H1 (cell line): ENCODE measurements around the gene LRRC23. TPM values are rescaled to one million over a fixed set of nuclear protein-coding genes. Genes with fewer than 3 reads are reported as not detected.
A peak's percentile ranks its signal among the peaks of the same experiment; 100 is the strongest.

Experiments
- CTCF ChIA-PET: fragments of 300-600 bp; sonication (Branson Sonifier 250); formaldehyde crosslinking; loops from one replicate; lab custom pipeline; 2021; ENCODE audit not compliant: partially characterized antibody; lab: Charles Lee
- POLR2A ChIA-PET: fragments of 300-600 bp; sonication (Branson Sonifier 250); formaldehyde crosslinking; loops from one replicate; lab custom pipeline; 2021; ENCODE audit warnings: inconsistent platforms; ENCODE audit not compliant: partially characterized antibody; lab: Charles Lee
- DNase-seq, 2 experiments: peaks; one replicate each; pipeline versions ENCODE4 v3.0.0 to v3.0.0-alpha.2; 2010 to 2022; ENCODE audit warnings: low spot score in 2 of 2, low read depth in 1 of 2, mixed read lengths in 1 of 2
- FAIRE-seq: peaks from 2 replicates; lab custom pipeline; 2011; peaks lifted over from hg19 to GRCh38; lab: Jason Lieb, UNC
- H2AFZ ChIP-seq: 2 replicates; pipeline ENCODE4 v1.8.1; 2012; ENCODE audit warnings: low read length, inconsistent platforms
- H2AK5ac ChIP-seq: 2 replicates; pipeline ENCODE4 v1.6.1; 2013; ENCODE audit warnings: low read depth, low read length
- H2BK120ac ChIP-seq: replicated peaks from 2 replicates; pipeline ENCODE3; 2013; ENCODE audit warnings: low read depth, low read length, inconsistent platforms
- H2BK12ac ChIP-seq: 2 replicates; pipeline ENCODE4 v1.6.1; 2013; ENCODE audit warnings: low read depth, low read length
- H2BK15ac ChIP-seq: 2 replicates; pipeline ENCODE4 v1.6.1; 2013; ENCODE audit warnings: low read length
- H2BK20ac ChIP-seq: 2 replicates; pipeline ENCODE4 v1.6.1; 2013; ENCODE audit warnings: low read length
- H2BK5ac ChIP-seq: 2 replicates; pipeline ENCODE4 v1.6.1; 2013; ENCODE audit warnings: low read depth, low read length
- H3K14ac ChIP-seq: 2 replicates; pipeline ENCODE4 v1.6.1; 2013; ENCODE audit warnings: inconsistent platforms; ENCODE audit not compliant: insufficient read length
- H3K18ac ChIP-seq: 2 replicates; pipeline ENCODE4 v1.6.1; 2013; ENCODE audit warnings: low read length; ENCODE audit errors: extremely low read depth
- H3K23ac ChIP-seq: 2 replicates; pipeline ENCODE4 v1.6.1; 2013; ENCODE audit warnings: inconsistent platforms; ENCODE audit not compliant: insufficient read length
- H3K23me2 ChIP-seq: 2 replicates; pipeline ENCODE4 v1.6.1; 2013; ENCODE audit warnings: low read depth, low read length
- H3K27ac ChIP-seq: 2 replicates; pipeline ENCODE4 v1.6.1; 2011; ENCODE audit warnings: low read depth, low read length, inconsistent platforms
- H3K27me3 ChIP-seq, 4 experiments: replicated peaks in 1 of 4; 1 replicate in 1 of 4; 2 replicates in 3 of 4; pipeline versions ENCODE4 v1.6.1 to v1.8.1; 2011 to 2013; ENCODE audit warnings: low read length in 3 of 4, mild to moderate bottlenecking in 3 of 4, inconsistent platforms in 2 of 4, mixed read lengths in 2 of 4, moderate library complexity in 1 of 4; ENCODE audit not compliant: control insufficient read depth in 3 of 4, insufficient read depth in 3 of 4; ENCODE audit errors: extremely low read depth in 1 of 4
- H3K36me3 ChIP-seq, 4 experiments: 2 replicates each; pipeline versions ENCODE4 v1.6.1 to v1.8.1; 2011 to 2013; ENCODE audit warnings: mild to moderate bottlenecking in 4 of 4, low read length in 3 of 4, moderate library complexity in 2 of 4, control low read depth in 1 of 4, inconsistent platforms in 1 of 4; ENCODE audit not compliant: insufficient read depth in 4 of 4, control insufficient read depth in 2 of 4
- H3K4ac ChIP-seq: replicated peaks from 2 replicates; pipeline ENCODE3; 2013; ENCODE audit warnings: low read length, low read depth, mixed read lengths, inconsistent platforms; ENCODE audit not compliant: insufficient read length
- H3K4me1 ChIP-seq, 4 experiments: replicated peaks in 1 of 4; 1 replicate in 1 of 4; 2 replicates in 3 of 4; pipeline versions ENCODE4 v1.6.1 to v1.8.1; 2011 to 2013; ENCODE audit warnings: low read length in 3 of 4, inconsistent platforms in 2 of 4, mixed read lengths in 1 of 4; ENCODE audit not compliant: insufficient read depth in 4 of 4, control insufficient read depth in 3 of 4
- H3K4me2 ChIP-seq, 2 experiments: 2 replicates each; pipeline versions ENCODE4 v1.6.1 to v1.8.1; 2011 to 2013; ENCODE audit warnings: low read depth in 2 of 2, low read length in 2 of 2, control low read depth in 1 of 2, inconsistent platforms in 1 of 2, mild to moderate bottlenecking in 1 of 2; ENCODE audit not compliant: insufficient read depth in 1 of 2
- H3K4me3 ChIP-seq, 4 experiments: fragments of 200-600, 300-600 bp in 1 of 4; sonication (generic), shearing (Covaris generic), sonication (Bioruptor Twin) in 1 of 4; 2 replicates each; pipeline versions ENCODE4 v1.5.1 to v1.8.1; 2011 to 2016; ENCODE audit warnings: low read length in 4 of 4, low read depth in 3 of 4, control low read depth in 2 of 4, inconsistent platforms in 2 of 4, mild to moderate bottlenecking in 2 of 4, mixed read lengths in 1 of 4, moderate library complexity in 1 of 4; ENCODE audit not compliant: insufficient read depth in 2 of 4; ENCODE audit errors: extremely low read depth in 1 of 4
- H3K56ac ChIP-seq: replicated peaks from 2 replicates; pipeline ENCODE3; 2013; ENCODE audit warnings: low read depth, mild to moderate bottlenecking, mixed read lengths, low read length, inconsistent platforms; ENCODE audit not compliant: insufficient read length
- H3K79me1 ChIP-seq: 2 replicates; pipeline ENCODE4 v1.6.1; 2013; ENCODE audit warnings: low read depth, low read length, control low read depth
- H3K79me2 ChIP-seq, 2 experiments: 2 replicates each; pipeline versions ENCODE4 v1.6.1 to v1.8.1; 2012 to 2013; ENCODE audit warnings: low read length in 2 of 2, mild to moderate bottlenecking in 2 of 2, inconsistent platforms in 1 of 2; ENCODE audit not compliant: insufficient read depth in 2 of 2, control insufficient read depth in 1 of 2
- H3K9ac ChIP-seq, 4 experiments: replicated peaks in 1 of 4; 1 replicate in 1 of 4; 2 replicates in 3 of 4; pipeline versions ENCODE4 v1.6.1 to v1.8.1; 2011 to 2013; ENCODE audit warnings: low read depth in 3 of 4, low read length in 3 of 4, control low read depth in 2 of 4, mild to moderate bottlenecking in 2 of 4, moderate library complexity in 2 of 4, inconsistent platforms in 1 of 4; ENCODE audit errors: extremely low read depth in 1 of 4
- H3K9me3 ChIP-seq, 2 experiments: 2 replicates each; pipeline versions ENCODE4 v1.6.1 to v1.8.1; 2012 to 2013; ENCODE audit warnings: mild to moderate bottlenecking in 2 of 2, moderate library complexity in 2 of 2, control low read depth in 1 of 2, inconsistent platforms in 1 of 2, low read depth in 1 of 2, low read length in 1 of 2, mixed read lengths in 1 of 2; ENCODE audit not compliant: insufficient read depth in 2 of 2
- H4K20me1 ChIP-seq, 2 experiments: replicated peaks in 1 of 2; 2 replicates each; pipeline versions ENCODE3 to v1.8.1; 2011 to 2013; ENCODE audit warnings: inconsistent platforms in 2 of 2, low read length in 2 of 2, mild to moderate bottlenecking in 1 of 2; ENCODE audit not compliant: insufficient read depth in 2 of 2, control insufficient read depth in 1 of 2
- H4K5ac ChIP-seq: 2 replicates; pipeline ENCODE4 v1.6.1; 2013; ENCODE audit warnings: low read length, low read depth, mixed read lengths, inconsistent platforms; ENCODE audit not compliant: insufficient read length
- H4K8ac ChIP-seq: 2 replicates; pipeline ENCODE4 v1.8.0; 2013; ENCODE audit warnings: mild to moderate bottlenecking, moderate library complexity, low read length, inconsistent platforms; ENCODE audit not compliant: insufficient read depth; ENCODE audit errors: extremely low read depth
- H4K91ac ChIP-seq: replicated peaks from 2 replicates; pipeline ENCODE3; 2013; ENCODE audit warnings: low read length, mixed read lengths, inconsistent platforms; ENCODE audit not compliant: insufficient read length
- BACH1 ChIP-seq: IDR thresholded peaks from 2 replicates; pipeline ENCODE4 v1.6.1; 2012; ENCODE audit warnings: low read length, improper control_type of control experiment
- CBX5 ChIP-seq: fragments of 300-800, 300-1000 bp; sonication (generic); IDR thresholded peaks from 2 replicates; pipeline ENCODE4 v1.7.1; 2016; ENCODE audit warnings: antibody characterized with exemption, low read length, low read depth
- CHD1 ChIP-seq: IDR thresholded peaks from 2 replicates; pipeline ENCODE4 v1.6.1; 2012; ENCODE audit warnings: low read depth, low read length, improper control_type of control experiment
- EGR1 ChIP-seq: IDR thresholded peaks from 2 replicates; pipeline ENCODE4 v1.6.1; 2011; ENCODE audit warnings: low read depth, low read length, borderline replicate concordance
- FOSL1 ChIP-seq: IDR thresholded peaks from 2 replicates; pipeline ENCODE4 v1.6.1; 2011; ENCODE audit warnings: mild to moderate bottlenecking, low read depth, low read length, moderate library complexity; ENCODE audit not compliant: insufficient read depth
- HDAC2 ChIP-seq, 2 experiments: fragments of 300-600 bp in 1 of 2; sonication (generic) in 1 of 2; IDR thresholded peaks; 2 replicates each; pipeline ENCODE4 v1.6.1; 2011 to 2012; ENCODE audit warnings: low read depth in 2 of 2, low read length in 2 of 2, mild to moderate bottlenecking in 2 of 2, moderate library complexity in 2 of 2, borderline replicate concordance in 1 of 2, inconsistent platforms in 1 of 2
- NANOG ChIP-seq: IDR thresholded peaks from 2 replicates; pipeline ENCODE4 v1.6.1; 2011; ENCODE audit warnings: low read length, low read depth, mild to moderate bottlenecking, inconsistent platforms; ENCODE audit not compliant: insufficient read depth, poor library complexity, severe bottlenecking
- NRF1 ChIP-seq: IDR thresholded peaks from 2 replicates; pipeline ENCODE4 v1.6.1; 2011; ENCODE audit warnings: mild to moderate bottlenecking, low read depth, low read length, improper control_type of control experiment
- SIX5 ChIP-seq: IDR thresholded peaks from 2 replicates; pipeline ENCODE4 v1.6.1; 2011; ENCODE audit warnings: mild to moderate bottlenecking, low read depth, low read length
- SP1 ChIP-seq: IDR thresholded peaks from 2 replicates; pipeline ENCODE4 v1.6.1; 2011; ENCODE audit warnings: low read depth, low read length
- SP2 ChIP-seq: IDR thresholded peaks from 2 replicates; pipeline ENCODE4 v1.6.1; 2012; ENCODE audit warnings: mild to moderate bottlenecking, low read length, inconsistent platforms
- TAF1 ChIP-seq: IDR thresholded peaks from 2 replicates; pipeline ENCODE4 v1.6.1; 2011; ENCODE audit warnings: mild to moderate bottlenecking, low read depth, low read length
- TAF7 ChIP-seq: optimal IDR thresholded peaks from 2 replicates; pipeline ENCODE3; 2011; ENCODE audit warnings: low read depth, mild to moderate bottlenecking, inconsistent platforms, low read length, moderate library complexity, borderline replicate concordance
- TBP ChIP-seq: IDR thresholded peaks from 2 replicates; pipeline ENCODE4 v1.6.1; 2011; ENCODE audit warnings: low read depth, low read length, improper control_type of control experiment
- WGBS, 2 experiments: shearing (Covaris generic) in 1 of 2; methylation state at CpG; one replicate each; pipeline versions ENCODE4 v1.1.6 to v1.1.7; 2013 to 2015; ENCODE audit warnings: low lambda C conversion rate in 2 of 2, mixed read lengths in 2 of 2, inconsistent platforms in 1 of 2, low coverage in 1 of 2, missing lambda C conversion rate in 1 of 2; ENCODE audit not compliant: insufficient replicate concordance in 2 of 2, insufficient coverage in 1 of 2, insufficient read length in 1 of 2; ENCODE audit errors: extremely low coverage in 1 of 2, missing lambda C conversion rate in 1 of 2; 5-methylcytosine and 5-hydroxymethylcytosine counted together
- polyA plus RNA-seq, 7 experiments: library from polyadenylated mRNA; depleted of rRNA in 3 of 7; stranded (reverse) in 5 of 7; unstranded in 2 of 7; fragments of >200 nt in 5 of 7; fragments of 200-250 nt in 2 of 7; gene quantifications; 1 replicate in 5 of 7; 2 replicates in 1 of 7; 4 replicates in 1 of 7; pipeline versions ENCODE4 v1.2.1 to v1.2.3, GENCODE V29; 2011 to 2013; ENCODE audit warnings: missing spikeins in 2 of 7, mixed read lengths in 2 of 7
- total RNA-seq: library from RNA; stranded (reverse); fragmentation: NEBNext Ultra II Directional; extraction: Animal tissue kit (Norgen Biotek cat#: 25700); gene quantifications from 2 replicates; pipeline ENCODE4 v1.2.1, GENCODE V29; 2021

The LRRC23 gene
- total and polyA plus RNA-seq, 2 of the 8 experiments (the other 6 are each of a cell fraction or from before 2014, with no cell fraction given), result 2.5 to 3.6 TPM

DNA sequence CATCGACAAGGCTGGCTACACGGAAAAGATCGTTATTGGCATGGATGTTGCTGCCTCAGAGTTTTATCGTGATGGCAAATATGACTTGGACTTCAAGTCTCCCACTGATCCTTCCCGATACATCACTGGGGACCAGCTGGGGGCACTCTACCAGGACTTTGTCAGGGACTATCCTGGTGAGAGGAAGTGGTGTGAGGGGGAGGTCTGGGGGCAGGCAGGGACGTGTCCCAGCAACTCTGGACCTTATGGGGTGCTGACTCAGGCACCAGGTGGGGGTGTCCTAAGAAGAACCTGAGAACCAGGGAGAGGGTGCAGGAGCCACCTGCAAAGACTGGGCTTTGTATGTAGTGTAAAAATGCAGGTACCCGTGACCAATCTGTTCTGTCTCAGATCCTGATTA, 15.0 kb downstream of the LRRC23 start:
- no peak overlapping the region for H3K23ac ChIP-seq
- H4K91ac ChIP-seq, result no peak overlapping the region
- no peaks in the 10 kb centered on the region for H3K27me3 ChIP-seq
- H2BK120ac ChIP-seq, result no peak overlapping the region
- H3K4ac ChIP-seq, result no peak overlapping the region
- H3K4me1 ChIP-seq, result peaks cover 3 to 9% (median 5%) of the 10 kb centered on the region in 4 experiments
- no peak overlapping the region for H2BK12ac ChIP-seq
- H3K18ac ChIP-seq, result no peak overlapping the region
- H3K36me3 ChIP-seq, result peaks cover 26 to 75% (median 47%) of the 10 kb centered on the region in 4 experiments
- H3K27ac ChIP-seq, result no peak overlapping the region
- no peak overlapping the region for H3K4me3 ChIP-seq
- no peak overlapping the region for H3K14ac ChIP-seq
- POLR2A ChIA-PET, result interaction anchor here (0.7 to 39.6 kb wide), 7 partner anchors 10 to 50 kb away, joined by 3 to 1027 read pairs (median 7); partner anchors contain the start of genes C12orf57, ENO2, LRRC23 and PTPN6
- CTCF ChIA-PET, result interaction anchor here (0.8 to 9.3 kb wide), 7 partner anchors 10 to 51 kb away, joined by 3 to 74 read pairs (median 6); partner anchors contain the start of genes LRRC23 and SPSB2
- no peak overlapping the region for H3K4me2 ChIP-seq
- H3K9me3 ChIP-seq, result no peaks in the 10 kb centered on the region
- DNase-seq (no peak), FAIRE-seq (no peak)
- no peak overlapping the region for H4K5ac ChIP-seq
- no peak overlapping the region for H3K56ac ChIP-seq
- peak overlapping the region; percentile 18; the same call in 1 of the 2 replicates for H2BK5ac ChIP-seq
- H4K8ac ChIP-seq, result no peak overlapping the region
- H3K23me2 ChIP-seq, result peaks cover 8% of the 10 kb centered on the region; the same call in 1 of the 2 replicates
- no peak overlapping the region for H3K9ac ChIP-seq
- WGBS, 2 experiments, result 73% methylated on average over 7 of the region's 7 CpGs; no CpG with 5 or more reads in 1 of the 2 experiments
- peaks cover 4% of the 10 kb centered on the region for H3K79me1 ChIP-seq
- H2BK20ac ChIP-seq, result no peak overlapping the region
- no peak overlapping the region for H2AK5ac ChIP-seq
- H3K79me2 ChIP-seq, result peaks cover 0 to 9% of the 10 kb centered on the region in 2 experiments; a peak in 1 of 4 replicates
- H2AFZ ChIP-seq, result no peak overlapping the region
- H2BK15ac ChIP-seq, result no peak overlapping the region
- peaks cover 0 to 6% of the 10 kb centered on the region in 2 experiments for H4K20me1 ChIP-seq
- TF ChIP-seq CBX5, result no peak
- TF ChIP-seq TBP, result no peak
- no peak for TF ChIP-seq BACH1
- TF ChIP-seq TAF7, result no peak
- no peak for TF ChIP-seq EGR1
- TF ChIP-seq SIX5, result no peak
- TF ChIP-seq CHD1, result no peak
- TF ChIP-seq NANOG, result no peak
- TF ChIP-seq NRF1, result no peak
- no peak for TF ChIP-seq FOSL1
- TF ChIP-seq HDAC2 (IDR thresholded peaks at IDR 0.05; ENCODE audit: borderline replicate concordance in 1 of 2, low read depth in 2 of 2, low read length in 2 of 2), result no peak
- no peak for TF ChIP-seq SP1
- TF ChIP-seq TAF1, result no peak
- no peak for TF ChIP-seq SP2
